GM23338 (cell line): ENCODE measurements around the gene RNU1-3. TPM values are rescaled to one million over a fixed set of nuclear protein-coding genes. Genes with fewer than 3 reads are reported as not detected.
"Not testable (repeated sequence)": the region's sequence is repeated elsewhere in the genome, so short reads cannot be mapped to it uniquely, and the experiment has no call there.

Source experiments
- ATAC-seq: fragments of 200-7000 bp; cut with Tn5 transposase; 3 replicates; pipeline ENCODE4 v1.9.1; 2020
- DNase-seq: peaks from one replicate; pipeline ENCODE4 v3.0.0-alpha.2; 2015; ENCODE audit warnings: low spot score
- H2AFZ ChIP-seq: fragments of 200-600 bp; sonication (generic); 2 replicates; pipeline ENCODE4 v1.8.0; 2016; ENCODE audit warnings: antibody characterized with exemption, mild to moderate bottlenecking, moderate library complexity
- H3F3A ChIP-seq: fragments of 200-600 bp; sonication (generic); replicated peaks from 2 replicates; pipeline ENCODE4 v1.8.0; 2017; ENCODE audit warnings: antibody characterized with exemption, mixed run types, low read depth
- H3K27ac ChIP-seq: fragments of 200-600 bp; sonication (generic); 2 replicates; pipeline ENCODE4 v1.6.1; 2016; ENCODE audit warnings: low read depth
- H3K27me3 ChIP-seq: fragments of 200-600 bp; sonication (generic); 2 replicates; pipeline ENCODE4 v1.8.0; 2016; ENCODE audit warnings: mild to moderate bottlenecking, mixed run types, moderate library complexity; ENCODE audit not compliant: insufficient read depth
- H3K36me3 ChIP-seq: fragments of 200-600 bp; sonication (generic); 2 replicates; pipeline ENCODE4 v1.8.0; 2016; ENCODE audit warnings: mild to moderate bottlenecking; ENCODE audit not compliant: insufficient read depth
- H3K4me1 ChIP-seq: fragments of 200-600 bp; sonication (generic); 2 replicates; pipeline ENCODE4 v1.8.0; 2016; ENCODE audit warnings: mild to moderate bottlenecking, moderate library complexity; ENCODE audit not compliant: insufficient read depth
- H3K4me2 ChIP-seq: fragments of 200-600 bp; sonication (generic); 2 replicates; pipeline ENCODE4 v1.7.1; 2017; ENCODE audit warnings: mixed run types
- H3K4me3 ChIP-seq: fragments of 200-600 bp; sonication (generic); 2 replicates; pipeline ENCODE4 v1.6.1; 2016; ENCODE audit warnings: mixed run types
- H3K79me2 ChIP-seq: fragments of 200-600 bp; sonication (generic); replicated peaks from 2 replicates; pipeline ENCODE4 v1.8.0; 2017; ENCODE audit warnings: mild to moderate bottlenecking; ENCODE audit not compliant: insufficient read depth
- H3K9me2 ChIP-seq: fragments of 200-600 bp; sonication (generic); 2 replicates; pipeline ENCODE4 v1.8.0; 2017; ENCODE audit not compliant: insufficient read depth
- H4K20me1 ChIP-seq: fragments of 200-600 bp; sonication (generic); replicated peaks from 2 replicates; pipeline ENCODE4 v1.8.0; 2017; ENCODE audit warnings: mild to moderate bottlenecking; ENCODE audit not compliant: insufficient read depth
- H3K27ac Mint-ChIP-seq: 2 replicates; pipeline ENCODE4 v1.8.0; 2020; ENCODE audit warnings: inconsistent platforms, mild to moderate bottlenecking, moderate library complexity, mixed read lengths
- H3K27me3 Mint-ChIP-seq: 3 replicates; pipeline ENCODE4 v1.8.0; 2022; ENCODE audit warnings: low read depth, mild to moderate bottlenecking, moderate library complexity, mixed read lengths, inconsistent platforms; ENCODE audit not compliant: insufficient read depth, poor library complexity
- H3K36me3 Mint-ChIP-seq: 3 replicates; pipeline ENCODE4 v1.8.0; 2021; ENCODE audit warnings: low read depth, mild to moderate bottlenecking, inconsistent platforms, moderate library complexity, mixed read lengths
- H3K4me1 Mint-ChIP-seq: 3 replicates; pipeline ENCODE4 v1.8.0; 2020; ENCODE audit warnings: mild to moderate bottlenecking, inconsistent platforms, mixed read lengths
- H3K4me3 Mint-ChIP-seq: 3 replicates; pipeline ENCODE4 v1.8.0; 2021; ENCODE audit warnings: moderate library complexity, mild to moderate bottlenecking, inconsistent platforms, mixed read lengths
- H3K9me3 Mint-ChIP-seq: 3 replicates; pipeline ENCODE4 v1.8.0; 2020; ENCODE audit warnings: moderate library complexity, mild to moderate bottlenecking, inconsistent platforms, mixed read lengths
- CREB1 ChIP-seq: fragments of 250-450 bp; sonication (Bioruptor Pico); IDR thresholded peaks from 2 replicates; pipeline ENCODE4 v1.5.0; 2020; ENCODE audit warnings: low read depth, mild to moderate bottlenecking, moderate library complexity
- POLR2AphosphoS5 ChIP-seq: IDR thresholded peaks from 2 replicates; pipeline ENCODE4 v1.6.1; 2016; ENCODE audit warnings: antibody characterized with exemption, low read depth
- polyA plus RNA-seq: library from polyadenylated mRNA; unstranded; fragments of >200 nt; fragmentation: Nextera tagmentation; extraction: Ambion mirVana; gene quantifications from 2 replicates; pipeline ENCODE4 v1.2.1, GENCODE V29; 2016
- total RNA-seq: library from RNA; depleted of rRNA; stranded (reverse); fragments of >200 nt; shearing (Covaris generic); gene quantifications from 2 replicates; pipeline ENCODE4 v1.2.3, GENCODE V29; 2014
- TF ChIP-seq, protein P1 (sequence below): IDR thresholded peaks from one replicate; pipeline ENCODE4 v1.6.1; 2018; ENCODE audit warnings: antibody characterized with exemption; ENCODE audit not compliant: unreplicated experiment
- TF ChIP-seq, protein P2 (sequence below), 2 experiments: fragments of 200-600 bp in 1 of 2; sonication (generic) in 1 of 2; conservative IDR thresholded peaks; 2 replicates each; pipeline versions ENCODE4 v1.5.1 to v1.6.1; 2016 to 2017; ENCODE audit warnings: antibody characterized with exemption in 2 of 2, low read depth in 2 of 2, mild to moderate bottlenecking in 2 of 2, moderate library complexity in 1 of 2

The RNU1-3 gene
- total and polyA plus RNA-seq, 2 experiments from 2014 or later = not detected

DNA sequence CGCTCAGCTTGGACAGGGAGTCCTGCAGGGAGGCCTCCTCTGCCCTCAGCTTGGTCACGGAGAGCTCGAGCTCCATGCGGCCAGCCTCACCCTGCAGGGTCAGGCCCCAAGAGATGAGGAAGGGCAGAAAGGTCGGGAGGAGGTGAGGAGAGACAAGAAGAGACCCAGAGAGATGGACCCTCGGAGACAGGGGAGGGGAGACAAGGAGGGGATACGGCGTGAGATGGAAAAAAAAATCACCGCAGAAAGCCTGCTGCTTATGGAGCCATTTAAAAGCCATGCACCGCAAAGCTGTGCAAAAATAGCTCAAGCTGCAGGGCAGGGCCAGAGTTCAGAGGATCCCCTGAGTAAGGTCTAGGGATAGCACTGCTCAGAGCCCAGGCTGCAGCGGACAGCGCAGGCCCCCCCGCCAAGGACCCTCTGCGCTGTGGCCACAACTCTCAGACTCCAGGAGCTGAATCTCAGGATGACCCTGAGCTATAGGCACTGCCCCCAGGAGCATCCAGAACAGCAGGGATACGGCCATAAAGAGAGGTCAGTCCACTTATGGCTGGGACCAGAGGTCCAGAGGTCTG lies 40.3 kb downstream of the RNU1-3 start:
- Mint-ChIP-seq H3K27me3 (peaks cover 13% of the 10 kb centered on the region), H3K36me3 (peaks cover 32% of the 10 kb centered on the region)
- H3K27me3 ChIP-seq, H2AFZ ChIP-seq, H3K27ac Mint-ChIP-seq, H3K9me2 ChIP-seq, H3K4me1 ChIP-seq, H3K4me1 Mint-ChIP-seq, H3K79me2 ChIP-seq, ATAC-seq, H3K4me2 ChIP-seq, H3K4me3 ChIP-seq, H3K27ac ChIP-seq, H3K9me3 Mint-ChIP-seq, H3K4me3 Mint-ChIP-seq, H3F3A ChIP-seq, DNase-seq: not testable (repeated sequence)
- H4K20me1 ChIP-seq = peaks cover 18% of the 10 kb centered on the region
- H3K36me3 ChIP-seq = peaks cover 21% of the 10 kb centered on the region

DNA sequence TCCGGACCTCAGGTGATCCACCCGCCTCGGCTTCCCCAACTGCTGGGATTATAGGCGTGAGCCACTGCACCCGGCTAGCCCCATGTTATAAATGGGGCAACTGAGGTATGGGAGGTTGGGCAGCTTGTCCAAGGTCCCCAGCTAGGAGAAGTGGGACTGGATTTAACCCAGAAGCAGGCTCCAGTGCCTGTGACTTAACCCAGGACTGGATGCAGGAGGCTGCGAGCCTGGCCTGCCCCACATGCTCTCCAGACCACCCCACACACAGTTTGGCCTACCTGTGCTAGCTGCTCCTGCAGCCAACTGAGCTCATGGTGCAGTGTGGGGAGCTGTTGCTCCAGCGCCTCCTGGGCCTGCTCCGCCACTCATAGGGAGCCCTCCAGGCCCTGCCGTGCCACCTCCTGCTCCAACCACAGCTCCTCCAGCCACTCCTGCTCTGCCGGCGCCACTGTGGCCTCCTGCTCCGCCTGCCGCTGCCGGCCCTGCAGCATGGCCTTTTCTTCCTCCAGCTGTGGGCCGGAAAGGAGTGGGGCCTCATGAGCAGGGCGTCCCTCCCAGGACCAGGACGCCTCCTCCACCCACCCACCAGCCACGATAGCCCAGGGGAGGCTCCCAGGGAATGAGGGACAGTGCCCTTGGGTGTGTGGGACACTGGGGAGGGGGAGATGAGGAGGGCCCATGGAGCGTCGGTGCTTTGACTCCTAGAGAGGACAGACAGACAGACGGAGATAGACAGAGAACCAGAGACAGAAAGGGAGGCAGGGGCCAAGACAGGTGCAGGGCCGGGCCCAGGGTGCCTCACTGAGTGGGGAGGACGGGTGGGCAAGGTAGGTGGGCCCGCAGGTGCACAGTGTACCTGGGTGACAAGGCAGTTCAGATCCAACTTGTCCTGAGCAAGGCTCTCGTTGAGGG lies 41.0 kb downstream of the RNU1-3 start:
- no peak for DNase-seq
- Histone ChIP-seq H4K20me1 (peaks cover 15% of the 10 kb centered on the region), H3K4me1 (no peaks in the 10 kb centered on the region), H3K79me2 (no peaks in the 10 kb centered on the region), H3K27ac (no peak overlapping the region), H3F3A (peaks cover 5% of the 10 kb centered on the region; the same call in 1 of the 2 replicates), H3K4me3 (no peak overlapping the region), H3K4me2 (no peak overlapping the region), H3K36me3 (peaks cover 21% of the 10 kb centered on the region), H3K27me3 (no peaks in the 10 kb centered on the region), H3K9me2 (no peaks in the 10 kb centered on the region), H2AFZ (no peak overlapping the region)
- TF ChIP-seq CREB1 (CRISPR knock-in tag) (no peak), POLR2AphosphoS5 (no peak)
- TF ChIP-seq, protein P1, sequence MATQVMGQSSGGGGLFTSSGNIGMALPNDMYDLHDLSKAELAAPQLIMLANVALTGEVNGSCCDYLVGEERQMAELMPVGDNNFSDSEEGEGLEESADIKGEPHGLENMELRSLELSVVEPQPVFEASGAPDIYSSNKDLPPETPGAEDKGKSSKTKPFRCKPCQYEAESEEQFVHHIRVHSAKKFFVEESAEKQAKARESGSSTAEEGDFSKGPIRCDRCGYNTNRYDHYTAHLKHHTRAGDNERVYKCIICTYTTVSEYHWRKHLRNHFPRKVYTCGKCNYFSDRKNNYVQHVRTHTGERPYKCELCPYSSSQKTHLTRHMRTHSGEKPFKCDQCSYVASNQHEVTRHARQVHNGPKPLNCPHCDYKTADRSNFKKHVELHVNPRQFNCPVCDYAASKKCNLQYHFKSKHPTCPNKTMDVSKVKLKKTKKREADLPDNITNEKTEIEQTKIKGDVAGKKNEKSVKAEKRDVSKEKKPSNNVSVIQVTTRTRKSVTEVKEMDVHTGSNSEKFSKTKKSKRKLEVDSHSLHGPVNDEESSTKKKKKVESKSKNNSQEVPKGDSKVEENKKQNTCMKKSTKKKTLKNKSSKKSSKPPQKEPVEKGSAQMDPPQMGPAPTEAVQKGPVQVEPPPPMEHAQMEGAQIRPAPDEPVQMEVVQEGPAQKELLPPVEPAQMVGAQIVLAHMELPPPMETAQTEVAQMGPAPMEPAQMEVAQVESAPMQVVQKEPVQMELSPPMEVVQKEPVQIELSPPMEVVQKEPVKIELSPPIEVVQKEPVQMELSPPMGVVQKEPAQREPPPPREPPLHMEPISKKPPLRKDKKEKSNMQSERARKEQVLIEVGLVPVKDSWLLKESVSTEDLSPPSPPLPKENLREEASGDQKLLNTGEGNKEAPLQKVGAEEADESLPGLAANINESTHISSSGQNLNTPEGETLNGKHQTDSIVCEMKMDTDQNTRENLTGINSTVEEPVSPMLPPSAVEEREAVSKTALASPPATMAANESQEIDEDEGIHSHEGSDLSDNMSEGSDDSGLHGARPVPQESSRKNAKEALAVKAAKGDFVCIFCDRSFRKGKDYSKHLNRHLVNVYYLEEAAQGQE = no peak
- TF ChIP-seq, protein P2, sequence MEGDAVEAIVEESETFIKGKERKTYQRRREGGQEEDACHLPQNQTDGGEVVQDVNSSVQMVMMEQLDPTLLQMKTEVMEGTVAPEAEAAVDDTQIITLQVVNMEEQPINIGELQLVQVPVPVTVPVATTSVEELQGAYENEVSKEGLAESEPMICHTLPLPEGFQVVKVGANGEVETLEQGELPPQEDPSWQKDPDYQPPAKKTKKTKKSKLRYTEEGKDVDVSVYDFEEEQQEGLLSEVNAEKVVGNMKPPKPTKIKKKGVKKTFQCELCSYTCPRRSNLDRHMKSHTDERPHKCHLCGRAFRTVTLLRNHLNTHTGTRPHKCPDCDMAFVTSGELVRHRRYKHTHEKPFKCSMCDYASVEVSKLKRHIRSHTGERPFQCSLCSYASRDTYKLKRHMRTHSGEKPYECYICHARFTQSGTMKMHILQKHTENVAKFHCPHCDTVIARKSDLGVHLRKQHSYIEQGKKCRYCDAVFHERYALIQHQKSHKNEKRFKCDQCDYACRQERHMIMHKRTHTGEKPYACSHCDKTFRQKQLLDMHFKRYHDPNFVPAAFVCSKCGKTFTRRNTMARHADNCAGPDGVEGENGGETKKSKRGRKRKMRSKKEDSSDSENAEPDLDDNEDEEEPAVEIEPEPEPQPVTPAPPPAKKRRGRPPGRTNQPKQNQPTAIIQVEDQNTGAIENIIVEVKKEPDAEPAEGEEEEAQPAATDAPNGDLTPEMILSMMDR (conservative IDR thresholded peaks at IDR 0.05; ENCODE audit: low read depth in 2 of 2) = no peak
- ATAC-seq = no peak
- no peak overlapping the region for H3K4me3 Mint-ChIP-seq
- no peaks in the 10 kb centered on the region for H3K4me1 Mint-ChIP-seq
- no peak overlapping the region for H3K27ac Mint-ChIP-seq
- H3K9me3 Mint-ChIP-seq = no peaks in the 10 kb centered on the region
- peaks cover 30% of the 10 kb centered on the region for H3K36me3 Mint-ChIP-seq
- H3K27me3 Mint-ChIP-seq = peaks cover 13% of the 10 kb centered on the region

DNA sequence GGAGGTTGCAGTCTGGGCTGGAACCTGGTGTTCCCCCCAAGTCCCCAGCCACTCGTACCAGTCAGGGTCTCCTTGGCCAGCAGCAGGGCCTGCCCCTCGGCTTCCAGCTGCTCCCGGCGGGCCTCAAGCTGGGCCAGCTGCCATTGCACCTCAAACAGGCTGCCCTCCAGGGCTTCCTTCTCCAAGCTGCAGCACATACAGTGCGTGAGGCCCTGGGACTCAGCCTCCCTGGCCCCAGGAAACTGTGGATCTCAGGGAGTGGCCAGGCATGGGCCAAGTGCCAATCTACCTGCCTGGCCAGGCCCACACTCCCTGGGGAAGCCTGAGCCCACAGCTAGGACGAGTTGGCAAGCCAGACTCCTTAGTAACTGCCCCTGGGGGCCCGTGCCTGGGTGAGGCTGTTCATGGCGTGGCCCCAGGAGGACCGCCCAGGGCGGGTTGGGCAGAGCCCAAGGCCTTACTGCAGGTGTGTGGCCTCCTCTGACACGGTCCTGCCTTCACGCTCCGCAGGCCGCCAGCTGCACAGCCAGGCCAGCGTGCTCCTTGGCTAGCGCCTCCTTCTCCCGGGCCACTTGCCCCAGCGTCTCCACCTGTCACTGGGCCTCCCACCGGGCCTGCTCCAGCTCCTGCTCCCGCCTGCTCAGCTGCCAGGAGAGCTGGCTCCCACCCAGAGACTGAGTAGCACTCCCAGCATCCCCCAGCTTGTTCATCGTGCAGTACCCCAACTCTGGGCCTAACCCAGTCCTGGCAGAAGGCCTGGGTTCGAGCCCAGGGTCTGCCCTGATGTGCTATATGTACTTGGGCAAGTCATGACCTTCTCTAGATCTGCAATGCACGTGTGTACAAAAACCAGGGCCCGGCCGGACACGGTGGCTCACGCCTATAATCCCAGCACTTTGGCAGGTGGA lies 42.7 kb downstream of the RNU1-3 start:
- not testable (repeated sequence) for ATAC-seq, H3K27me3 Mint-ChIP-seq, H3K4me3 ChIP-seq, H3K27ac Mint-ChIP-seq, H3K4me1 Mint-ChIP-seq, H3K27ac ChIP-seq, H3K9me3 Mint-ChIP-seq, H3K79me2 ChIP-seq, H4K20me1 ChIP-seq, H3K4me1 ChIP-seq, H3K4me3 Mint-ChIP-seq, H2AFZ ChIP-seq, H3F3A ChIP-seq, H3K27me3 ChIP-seq, H3K9me2 ChIP-seq, H3K4me2 ChIP-seq
- peaks cover 13% of the 10 kb centered on the region for H3K36me3 ChIP-seq
- peak; percentile 17 for DNase-seq
- peaks cover 18% of the 10 kb centered on the region; the same call in 2 of the 3 replicates for H3K36me3 Mint-ChIP-seq

DNA sequence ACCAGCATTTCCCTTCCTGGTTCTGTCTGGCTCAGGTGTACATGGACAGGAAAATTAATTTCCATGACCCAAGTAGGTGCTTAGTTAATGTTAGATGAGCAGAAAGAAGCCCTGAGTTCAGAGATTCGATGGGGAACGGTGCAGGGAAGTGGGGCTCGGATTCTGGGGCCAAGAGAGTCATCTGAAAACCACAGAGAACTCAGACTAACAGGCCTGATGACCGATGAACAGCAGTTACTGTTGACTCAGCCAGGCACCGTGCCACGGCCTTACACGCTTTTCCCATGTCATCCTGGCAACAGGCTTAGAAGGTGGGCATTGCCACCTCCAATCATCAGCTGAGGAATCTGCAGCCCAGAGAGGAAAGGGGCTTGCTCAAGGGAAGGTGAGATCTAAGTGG lies 43.4 kb downstream of the RNU1-3 start:
- H4K20me1 ChIP-seq, H3K9me3 Mint-ChIP-seq, H2AFZ ChIP-seq, H3K27me3 ChIP-seq, H3K27ac Mint-ChIP-seq, H3K4me3 Mint-ChIP-seq, DNase-seq, H3K4me1 Mint-ChIP-seq, ATAC-seq, H3K4me2 ChIP-seq, H3K27me3 Mint-ChIP-seq, H3K4me1 ChIP-seq, H3K27ac ChIP-seq, H3K4me3 ChIP-seq, H3K9me2 ChIP-seq, H3F3A ChIP-seq, H3K79me2 ChIP-seq: not testable (repeated sequence)
- H3K36me3 Mint-ChIP-seq = peaks cover 12% of the 10 kb centered on the region; the same call in 2 of the 3 replicates
- H3K36me3 ChIP-seq = peaks cover 10% of the 10 kb centered on the region
